Measurements from ENCODE around the gene PNCK. TPM values are rescaled to one million over a fixed set of nuclear protein-coding genes. Genes with fewer than 3 reads are reported as not detected.
"Not testable (repeated sequence)": the region's sequence is repeated elsewhere in the genome, so short reads cannot be mapped to it uniquely, and the experiment has no call there.

PNCK gene
- total RNA-seq, 2 experiments from 2014 or later, result 0.60 to 0.96 TPM

DNA sequence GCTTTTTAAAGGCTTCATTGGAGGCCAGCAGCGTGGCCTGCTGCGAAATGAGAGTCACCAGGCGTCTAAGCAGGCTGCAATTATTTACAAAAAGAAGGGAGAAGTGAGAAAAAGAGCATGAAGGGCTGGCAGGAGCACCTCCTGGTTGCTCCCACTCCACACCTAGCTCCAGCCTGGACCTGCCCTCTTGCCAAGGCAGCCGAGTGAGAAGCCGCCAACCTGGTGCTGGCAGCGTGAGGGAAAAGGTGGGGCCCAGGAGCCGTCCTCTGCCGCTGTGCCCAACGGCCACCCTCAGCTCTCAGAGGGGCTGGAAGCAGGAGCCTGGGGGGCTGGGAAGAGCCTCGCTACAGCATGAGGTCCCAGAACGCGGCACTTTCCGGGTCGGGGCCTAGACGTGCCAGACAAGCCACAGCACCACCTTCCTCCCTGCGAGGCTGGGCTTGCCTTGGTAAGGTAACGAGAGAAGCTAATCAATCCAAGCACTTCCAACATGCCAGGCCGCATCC, 30.5 kb upstream of the PNCK start:
- Mint-ChIP-seq H3K27ac (no peak overlapping the region), H3K4me3 (no peak overlapping the region), H3K27me3 (no peaks in the 10 kb centered on the region), H3K9me3 (no peaks in the 10 kb centered on the region), H3K36me3 (ENCODE audit: low read depth) (peaks cover 5% of the 10 kb centered on the region), H3K4me1 (peaks cover 8% of the 10 kb centered on the region)
- ChIA-PET POLR2A (no interaction called here), CTCF (no interaction called here)
- DNase-seq, result no peak

DNA sequence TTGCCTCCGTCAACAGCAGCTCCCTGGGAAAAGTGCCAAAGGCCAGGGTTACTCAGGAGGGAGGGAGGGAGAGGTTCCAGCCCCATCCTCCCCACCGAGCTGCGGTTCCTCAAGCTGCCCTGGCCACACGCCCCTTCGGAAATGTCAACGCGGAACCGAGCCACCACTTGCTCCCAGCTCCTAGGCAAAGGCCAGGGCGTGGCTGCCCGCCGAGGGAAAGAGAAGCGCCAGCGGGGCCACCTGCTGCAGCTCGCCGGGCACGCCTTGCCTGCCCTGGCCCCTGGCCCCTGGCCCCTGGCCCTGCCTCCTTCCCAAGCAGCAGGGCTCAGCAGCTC, 29.4 kb upstream of the PNCK start:
- Mint-ChIP-seq H3K4me1 (no peaks in the 10 kb centered on the region), H3K27ac (no peak overlapping the region), H3K9me3 (no peaks in the 10 kb centered on the region), H3K4me3 (no peak overlapping the region), H3K27me3 (no peaks in the 10 kb centered on the region), H3K36me3 (ENCODE audit: low read depth) (peaks cover 10% of the 10 kb centered on the region)
- ChIA-PET CTCF (no interaction called here), POLR2A (no interaction called here)
- DNase-seq, result no peak

GRCh38 chrX:153702336-153703035, 28.9 kb upstream of the PNCK start:
- no peak overlapping the region for H3K27ac Mint-ChIP-seq
- peaks cover 13% of the 10 kb centered on the region for H3K36me3 Mint-ChIP-seq (ENCODE audit: low read depth)
- POLR2A ChIA-PET, result no interaction called here
- no peak overlapping the region for H3K4me3 Mint-ChIP-seq
- CTCF ChIA-PET, result no interaction called here
- DNase-seq, result no peak
- H3K4me1 Mint-ChIP-seq, result no peaks in the 10 kb centered on the region
- no peaks in the 10 kb centered on the region for H3K27me3 Mint-ChIP-seq
- no peaks in the 10 kb centered on the region for H3K9me3 Mint-ChIP-seq

GRCh38 chrX:153701706-153702105, 28.1 kb upstream of the PNCK start:
- H3K36me3 Mint-ChIP-seq (ENCODE audit: low read depth), result peaks cover 20% of the 10 kb centered on the region
- H3K27ac Mint-ChIP-seq, result no peak overlapping the region
- H3K27me3 Mint-ChIP-seq, result no peaks in the 10 kb centered on the region
- no peak for DNase-seq
- ChIA-PET POLR2A (no interaction called here), CTCF (no interaction called here)
- no peaks in the 10 kb centered on the region for H3K4me1 Mint-ChIP-seq
- H3K9me3 Mint-ChIP-seq, result no peaks in the 10 kb centered on the region
- no peak overlapping the region for H3K4me3 Mint-ChIP-seq

GRCh38 chrX:153700967-153701366, 27.4 kb upstream of the PNCK start:
- no peak overlapping the region for H3K27ac Mint-ChIP-seq
- H3K4me3 Mint-ChIP-seq, result no peak overlapping the region
- no peak for DNase-seq
- H3K36me3 Mint-ChIP-seq (ENCODE audit: low read depth), result peaks cover 20% of the 10 kb centered on the region
- no peaks in the 10 kb centered on the region for H3K27me3 Mint-ChIP-seq
- H3K4me1 Mint-ChIP-seq, result no peaks in the 10 kb centered on the region
- no peaks in the 10 kb centered on the region for H3K9me3 Mint-ChIP-seq
- CTCF ChIA-PET, result no interaction called here
- POLR2A ChIA-PET, result no interaction called here

DNA sequence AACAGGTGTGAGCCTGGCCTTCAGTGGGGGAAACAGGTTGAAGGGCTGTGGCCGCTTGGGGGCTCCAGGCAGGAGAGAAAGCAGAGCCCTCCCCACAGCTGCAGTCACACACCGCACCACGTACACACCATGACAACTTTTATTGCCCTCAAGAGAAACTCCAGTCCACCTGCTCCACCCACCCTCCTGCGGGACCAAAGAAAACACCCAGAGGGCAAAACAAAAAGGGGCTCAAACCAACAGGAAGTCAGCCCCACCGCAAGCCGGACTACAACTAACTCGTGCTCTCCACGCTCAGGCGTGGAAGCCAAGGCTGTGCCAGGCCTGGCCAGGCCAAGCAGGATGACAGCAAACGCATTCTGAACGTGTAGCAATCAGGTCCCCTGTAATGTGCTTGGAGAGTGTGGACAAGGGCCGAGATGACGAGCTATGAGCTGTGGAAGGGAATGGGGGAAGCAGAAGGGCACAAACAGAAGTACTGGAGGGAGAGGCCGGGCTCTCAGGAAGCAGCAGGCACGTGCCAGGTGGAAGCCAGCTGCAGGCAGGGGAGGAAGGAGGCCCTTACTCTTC, 26.8 kb upstream of the PNCK start:
- Mint-ChIP-seq H3K4me1 (no peaks in the 10 kb centered on the region), H3K27me3 (no peaks in the 10 kb centered on the region), H3K36me3 (ENCODE audit: low read depth) (peaks cover 20% of the 10 kb centered on the region), H3K4me3 (no peak overlapping the region), H3K27ac (no peak overlapping the region), H3K9me3 (no peaks in the 10 kb centered on the region)
- ChIA-PET POLR2A (no interaction called here), CTCF (no interaction called here)
- no peak for DNase-seq

GRCh38 chrX:153699784-153700371, 26.3 kb upstream of the PNCK start:
- POLR2A ChIA-PET, result interaction anchor here (0.6 kb wide), 1 partner anchor 37 kb away, joined by 4 read pairs; no protein-coding TSS in a partner anchor

GRCh38 chrX:153699210-153699783, 25.7 kb upstream of the PNCK start:
- H3K27ac Mint-ChIP-seq, DNase-seq, H3K4me1 Mint-ChIP-seq, CTCF ChIA-PET, H3K4me3 Mint-ChIP-seq, H3K27me3 Mint-ChIP-seq, H3K9me3 Mint-ChIP-seq: not testable (repeated sequence)
- POLR2A ChIA-PET, result interaction anchor here (0.6 kb wide), 1 partner anchor 36 kb away, joined by 4 read pairs; no protein-coding TSS in a partner anchor
- peaks cover 20% of the 10 kb centered on the region for H3K36me3 Mint-ChIP-seq (ENCODE audit: low read depth)

More at GRCh38 chrX:153699784-153700371, 26.3 kb upstream of the PNCK start:
- H3K4me1 Mint-ChIP-seq, H3K27ac Mint-ChIP-seq, CTCF ChIA-PET, H3K27me3 Mint-ChIP-seq, H3K9me3 Mint-ChIP-seq, DNase-seq, H3K4me3 Mint-ChIP-seq: not testable (repeated sequence)
- peaks cover 20% of the 10 kb centered on the region for H3K36me3 Mint-ChIP-seq (ENCODE audit: low read depth)

GRCh38 chrX:153697924-153698865, 24.6 kb upstream of the PNCK start:
- Mint-ChIP-seq H3K27me3 (no peaks in the 10 kb centered on the region), H3K9me3 (no peaks in the 10 kb centered on the region), H3K4me1 (no peaks in the 10 kb centered on the region), H3K27ac (no peak overlapping the region), H3K4me3 (no peak overlapping the region), H3K36me3 (ENCODE audit: low read depth) (peaks cover 20% of the 10 kb centered on the region)
- ChIA-PET CTCF (no interaction called here), POLR2A (no interaction called here)
- no peak for DNase-seq

- H3K9me3 Mint-ChIP-seq, H3K27me3 Mint-ChIP-seq, H3K27ac Mint-ChIP-seq, DNase-seq, H3K4me1 Mint-ChIP-seq, CTCF ChIA-PET, H3K4me3 Mint-ChIP-seq, POLR2A ChIA-PET: not testable (repeated sequence)
- H3K36me3 Mint-ChIP-seq (ENCODE audit: low read depth), result peaks cover 20% of the 10 kb centered on the region
These were observed 23.5 kb upstream of the PNCK start for GRCh38 chrX:153696986-153697722.

DNA sequence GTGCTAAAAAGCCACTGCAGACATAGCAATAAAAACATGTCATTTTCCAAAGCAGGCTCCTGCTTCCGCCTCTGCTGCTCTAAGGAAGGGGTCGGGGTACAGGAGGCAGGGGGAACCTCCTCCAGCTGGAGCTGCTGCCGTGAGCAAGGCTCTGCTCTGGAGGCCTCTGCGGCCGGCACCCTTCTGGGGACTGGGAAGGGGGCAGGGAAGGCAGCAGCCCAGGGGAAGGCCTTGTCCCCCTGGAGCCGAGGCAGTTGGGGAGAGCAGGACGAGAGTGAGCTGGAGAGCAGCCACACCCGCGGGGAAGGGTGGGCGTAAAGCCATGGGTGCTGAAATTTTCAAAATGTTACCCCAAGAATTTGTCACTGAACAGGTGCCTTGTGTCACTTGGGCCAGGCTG, 22.9 kb upstream of the PNCK start:
- peaks cover 20% of the 10 kb centered on the region for H3K36me3 Mint-ChIP-seq (ENCODE audit: low read depth)
- H3K27ac Mint-ChIP-seq, H3K9me3 Mint-ChIP-seq, POLR2A ChIA-PET, CTCF ChIA-PET, H3K4me1 Mint-ChIP-seq, H3K4me3 Mint-ChIP-seq, DNase-seq, H3K27me3 Mint-ChIP-seq: not testable (repeated sequence)

DNA sequence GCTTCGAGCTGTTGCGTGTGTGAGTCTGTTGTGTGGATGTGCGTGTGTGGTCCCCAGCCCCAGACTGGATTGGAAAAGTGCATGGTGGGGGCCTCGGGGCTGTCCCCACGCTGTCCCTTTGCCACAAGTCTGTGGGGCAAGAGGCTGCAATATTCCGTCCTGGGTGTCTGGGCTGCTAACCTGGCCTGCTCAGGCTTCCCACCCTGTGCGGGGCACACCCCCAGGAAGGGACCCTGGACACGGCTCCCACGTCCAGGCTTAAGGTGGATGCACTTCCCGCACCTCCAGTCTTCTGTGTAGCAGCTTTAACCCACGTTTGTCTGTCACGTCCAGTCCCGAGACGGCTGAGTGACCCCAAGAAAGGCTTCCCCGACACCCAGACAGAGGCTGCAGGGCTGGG, 22.5 kb upstream of the PNCK start:
- ChIA-PET POLR2A (no interaction called here), CTCF (no interaction called here)
- Mint-ChIP-seq H3K4me1 (no peaks in the 10 kb centered on the region), H3K9me3 (no peaks in the 10 kb centered on the region), H3K36me3 (ENCODE audit: low read depth) (peaks cover 20% of the 10 kb centered on the region), H3K27ac (no peak overlapping the region), H3K4me3 (no peak overlapping the region), H3K27me3 (no peaks in the 10 kb centered on the region)
- DNase-seq, result no peak

Measured in activated CD4-positive, alpha-beta memory T cell treated with anti-CD3 and anti-CD28 coated beads, Interleukin-2, amount 10 ng/mL, durations not matched to agents 7 days and 5 days (primary cell).